Measurements from ENCODE around the gene SCARB1. TPM values are rescaled to one million over a fixed set of nuclear protein-coding genes. Genes with fewer than 3 reads are reported as not detected.
A peak's percentile ranks its signal among the peaks of the same experiment; 100 is the strongest.

SCARB1 gene
- total and polyA plus RNA-seq, 9 of the 15 experiments (the other 6 are each of a cell fraction or from before 2014, with no cell fraction given), result 0.56 to 157 (median 52.8) TPM

DNA sequence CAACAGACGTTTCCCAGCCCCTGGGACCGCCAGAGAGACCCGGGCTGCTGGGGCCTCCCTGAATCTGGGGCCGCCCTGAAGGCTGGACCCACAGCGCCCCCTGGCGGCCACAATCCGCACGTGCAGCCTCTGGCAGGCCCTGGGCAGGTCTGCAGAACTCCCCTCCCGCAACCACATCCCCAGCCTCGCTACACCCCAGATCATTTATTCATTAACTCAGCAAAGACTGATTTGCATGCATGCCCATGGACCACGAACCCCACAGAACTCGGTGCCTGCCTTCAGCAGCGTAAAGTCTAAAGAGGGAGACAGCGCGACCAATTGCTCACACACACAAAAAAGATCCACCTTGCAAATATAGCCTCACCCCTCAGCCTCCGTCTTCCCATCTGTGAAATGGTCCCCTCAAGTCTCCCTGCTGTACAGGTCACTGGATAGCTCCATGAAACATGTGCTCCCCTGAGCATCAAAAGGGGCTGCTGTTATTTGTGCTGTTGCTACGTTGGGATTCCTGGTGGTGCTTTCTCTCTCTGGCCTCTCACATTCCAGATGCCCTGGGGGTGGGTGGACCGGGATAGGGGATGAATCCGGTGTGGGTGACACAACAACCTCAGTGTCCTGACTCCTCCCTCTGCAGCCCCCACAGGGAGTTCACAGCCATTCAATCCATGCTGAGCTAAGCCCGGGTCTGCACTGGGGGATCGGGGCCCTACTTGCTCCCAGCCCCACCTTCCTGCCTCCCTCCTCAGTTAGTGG, 96.4 kb downstream of the SCARB1 start (continued):
- TF ChIP-seq, protein P1, sequence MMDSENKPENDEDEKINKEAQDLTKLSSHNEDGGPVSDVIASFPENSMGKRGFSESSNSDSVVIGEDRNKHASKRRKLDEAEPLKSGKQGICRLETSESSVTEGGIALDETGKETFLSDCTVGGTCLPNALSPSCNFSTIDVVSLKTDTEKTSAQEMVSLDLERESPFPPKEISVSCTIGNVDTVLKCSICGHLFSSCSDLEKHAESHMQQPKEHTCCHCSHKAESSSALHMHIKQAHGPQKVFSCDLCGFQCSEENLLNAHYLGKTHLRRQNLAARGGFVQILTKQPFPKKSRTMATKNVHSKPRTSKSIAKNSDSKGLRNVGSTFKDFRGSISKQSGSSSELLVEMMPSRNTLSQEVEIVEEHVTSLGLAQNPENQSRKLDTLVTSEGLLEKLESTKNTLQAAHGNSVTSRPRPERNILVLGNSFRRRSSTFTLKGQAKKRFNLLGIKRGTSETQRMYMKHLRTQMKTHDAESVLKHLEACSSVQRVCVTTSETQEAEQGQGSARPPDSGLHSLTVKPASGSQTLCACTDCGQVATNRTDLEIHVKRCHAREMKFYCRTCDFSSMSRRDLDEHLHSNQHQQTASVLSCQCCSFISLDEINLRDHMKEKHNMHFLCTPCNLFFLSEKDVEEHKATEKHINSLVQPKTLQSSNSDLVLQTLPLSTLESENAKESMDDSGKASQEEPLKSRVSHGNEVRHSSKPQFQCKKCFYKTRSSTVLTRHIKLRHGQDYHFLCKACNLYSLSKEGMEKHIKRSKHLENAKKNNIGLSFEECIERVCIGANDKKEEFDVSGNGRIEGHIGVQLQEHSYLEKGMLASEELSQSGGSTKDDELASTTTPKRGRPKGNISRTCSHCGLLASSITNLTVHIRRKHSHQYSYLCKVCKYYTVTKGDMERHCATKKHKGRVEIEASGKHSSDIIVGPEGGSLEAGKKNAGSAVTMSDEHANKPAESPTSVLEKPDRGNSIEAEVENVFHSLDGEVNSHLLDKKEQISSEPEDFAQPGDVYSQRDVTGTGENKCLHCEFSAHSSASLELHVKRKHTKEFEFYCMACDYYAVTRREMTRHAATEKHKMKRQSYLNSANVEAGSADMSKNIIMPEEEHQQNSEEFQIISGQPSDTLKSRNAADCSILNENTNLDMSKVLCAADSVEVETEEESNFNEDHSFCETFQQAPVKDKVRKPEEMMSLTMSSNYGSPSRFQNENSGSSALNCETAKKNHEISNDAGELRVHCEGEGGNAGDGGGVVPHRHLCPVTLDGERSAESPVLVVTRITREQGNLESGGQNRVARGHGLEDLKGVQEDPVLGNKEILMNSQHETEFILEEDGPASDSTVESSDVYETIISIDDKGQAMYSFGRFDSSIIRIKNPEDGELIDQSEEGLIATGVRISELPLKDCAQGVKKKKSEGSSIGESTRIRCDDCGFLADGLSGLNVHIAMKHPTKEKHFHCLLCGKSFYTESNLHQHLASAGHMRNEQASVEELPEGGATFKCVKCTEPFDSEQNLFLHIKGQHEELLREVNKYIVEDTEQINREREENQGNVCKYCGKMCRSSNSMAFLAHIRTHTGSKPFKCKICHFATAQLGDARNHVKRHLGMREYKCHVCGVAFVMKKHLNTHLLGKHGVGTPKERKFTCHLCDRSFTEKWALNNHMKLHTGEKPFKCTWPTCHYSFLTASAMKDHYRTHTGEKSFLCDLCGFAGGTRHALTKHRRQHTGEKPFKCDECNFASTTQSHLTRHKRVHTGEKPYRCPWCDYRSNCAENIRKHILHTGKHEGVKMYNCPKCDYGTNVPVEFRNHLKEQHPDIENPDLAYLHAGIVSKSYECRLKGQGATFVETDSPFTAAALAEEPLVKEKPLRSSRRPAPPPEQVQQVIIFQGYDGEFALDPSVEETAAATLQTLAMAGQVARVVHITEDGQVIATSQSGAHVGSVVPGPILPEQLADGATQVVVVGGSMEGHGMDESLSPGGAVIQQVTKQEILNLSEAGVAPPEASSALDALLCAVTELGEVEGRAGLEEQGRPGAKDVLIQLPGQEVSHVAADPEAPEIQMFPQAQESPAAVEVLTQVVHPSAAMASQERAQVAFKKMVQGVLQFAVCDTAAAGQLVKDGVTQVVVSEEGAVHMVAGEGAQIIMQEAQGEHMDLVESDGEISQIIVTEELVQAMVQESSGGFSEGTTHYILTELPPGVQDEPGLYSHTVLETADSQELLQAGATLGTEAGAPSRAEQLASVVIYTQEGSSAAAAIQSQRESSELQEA (IDR thresholded peaks at IDR 0.05; ENCODE audit: low read depth), result no peak
- TF ChIP-seq, protein P2, sequence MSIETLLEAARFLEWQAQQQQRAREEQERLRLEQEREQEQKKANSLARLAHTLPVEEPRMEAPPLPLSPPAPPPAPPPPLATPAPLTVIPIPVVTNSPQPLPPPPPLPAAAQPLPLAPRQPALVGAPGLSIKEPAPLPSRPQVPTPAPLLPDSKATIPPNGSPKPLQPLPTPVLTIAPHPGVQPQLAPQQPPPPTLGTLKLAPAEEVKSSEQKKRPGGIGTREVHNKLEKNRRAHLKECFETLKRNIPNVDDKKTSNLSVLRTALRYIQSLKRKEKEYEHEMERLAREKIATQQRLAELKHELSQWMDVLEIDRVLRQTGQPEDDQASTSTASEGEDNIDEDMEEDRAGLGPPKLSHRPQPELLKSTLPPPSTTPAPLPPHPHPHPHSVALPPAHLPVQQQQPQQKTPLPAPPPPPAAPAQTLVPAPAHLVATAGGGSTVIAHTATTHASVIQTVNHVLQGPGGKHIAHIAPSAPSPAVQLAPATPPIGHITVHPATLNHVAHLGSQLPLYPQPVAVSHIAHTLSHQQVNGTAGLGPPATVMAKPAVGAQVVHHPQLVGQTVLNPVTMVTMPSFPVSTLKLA (conservative IDR thresholded peaks at IDR 0.05), result 0 out of 4 replicates have a peak, but pooled peaks of 1 of the 2 experiments have one; percentile 18
- no peak for TF ChIP-seq ZNF408 (CRISPR knock-in tag; IDR thresholded peaks at IDR 0.05; ENCODE audit: low read depth)
- no peak for TF ChIP-seq HMGN3 (IDR thresholded peaks at IDR 0.05; ENCODE audit: borderline replicate concordance, extremely low read depth, insufficient read length, low read depth, low read length)
- TF ChIP-seq NFRKB (IDR thresholded peaks at IDR 0.05; ENCODE audit: low read depth), result no peak
- TF ChIP-seq, protein P3, sequence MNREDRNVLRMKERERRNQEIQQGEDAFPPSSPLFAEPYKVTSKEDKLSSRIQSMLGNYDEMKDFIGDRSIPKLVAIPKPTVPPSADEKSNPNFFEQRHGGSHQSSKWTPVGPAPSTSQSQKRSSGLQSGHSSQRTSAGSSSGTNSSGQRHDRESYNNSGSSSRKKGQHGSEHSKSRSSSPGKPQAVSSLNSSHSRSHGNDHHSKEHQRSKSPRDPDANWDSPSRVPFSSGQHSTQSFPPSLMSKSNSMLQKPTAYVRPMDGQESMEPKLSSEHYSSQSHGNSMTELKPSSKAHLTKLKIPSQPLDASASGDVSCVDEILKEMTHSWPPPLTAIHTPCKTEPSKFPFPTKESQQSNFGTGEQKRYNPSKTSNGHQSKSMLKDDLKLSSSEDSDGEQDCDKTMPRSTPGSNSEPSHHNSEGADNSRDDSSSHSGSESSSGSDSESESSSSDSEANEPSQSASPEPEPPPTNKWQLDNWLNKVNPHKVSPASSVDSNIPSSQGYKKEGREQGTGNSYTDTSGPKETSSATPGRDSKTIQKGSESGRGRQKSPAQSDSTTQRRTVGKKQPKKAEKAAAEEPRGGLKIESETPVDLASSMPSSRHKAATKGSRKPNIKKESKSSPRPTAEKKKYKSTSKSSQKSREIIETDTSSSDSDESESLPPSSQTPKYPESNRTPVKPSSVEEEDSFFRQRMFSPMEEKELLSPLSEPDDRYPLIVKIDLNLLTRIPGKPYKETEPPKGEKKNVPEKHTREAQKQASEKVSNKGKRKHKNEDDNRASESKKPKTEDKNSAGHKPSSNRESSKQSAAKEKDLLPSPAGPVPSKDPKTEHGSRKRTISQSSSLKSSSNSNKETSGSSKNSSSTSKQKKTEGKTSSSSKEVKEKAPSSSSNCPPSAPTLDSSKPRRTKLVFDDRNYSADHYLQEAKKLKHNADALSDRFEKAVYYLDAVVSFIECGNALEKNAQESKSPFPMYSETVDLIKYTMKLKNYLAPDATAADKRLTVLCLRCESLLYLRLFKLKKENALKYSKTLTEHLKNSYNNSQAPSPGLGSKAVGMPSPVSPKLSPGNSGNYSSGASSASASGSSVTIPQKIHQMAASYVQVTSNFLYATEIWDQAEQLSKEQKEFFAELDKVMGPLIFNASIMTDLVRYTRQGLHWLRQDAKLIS (CRISPR knock-in tag; IDR thresholded peaks at IDR 0.05), result no peak
- TF ChIP-seq ZSCAN32 (CRISPR knock-in tag; IDR thresholded peaks at IDR 0.05), result no peak
- TF ChIP-seq MXI1 (IDR thresholded peaks at IDR 0.05; ENCODE audit: low read depth, low read length), result no peak
- no peak for TF ChIP-seq ZBED1 (IDR thresholded peaks at IDR 0.05)
- TF ChIP-seq, protein P4, sequence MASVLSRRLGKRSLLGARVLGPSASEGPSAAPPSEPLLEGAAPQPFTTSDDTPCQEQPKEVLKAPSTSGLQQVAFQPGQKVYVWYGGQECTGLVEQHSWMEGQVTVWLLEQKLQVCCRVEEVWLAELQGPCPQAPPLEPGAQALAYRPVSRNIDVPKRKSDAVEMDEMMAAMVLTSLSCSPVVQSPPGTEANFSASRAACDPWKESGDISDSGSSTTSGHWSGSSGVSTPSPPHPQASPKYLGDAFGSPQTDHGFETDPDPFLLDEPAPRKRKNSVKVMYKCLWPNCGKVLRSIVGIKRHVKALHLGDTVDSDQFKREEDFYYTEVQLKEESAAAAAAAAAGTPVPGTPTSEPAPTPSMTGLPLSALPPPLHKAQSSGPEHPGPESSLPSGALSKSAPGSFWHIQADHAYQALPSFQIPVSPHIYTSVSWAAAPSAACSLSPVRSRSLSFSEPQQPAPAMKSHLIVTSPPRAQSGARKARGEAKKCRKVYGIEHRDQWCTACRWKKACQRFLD (CRISPR knock-in tag; IDR thresholded peaks at IDR 0.05), result no peak
